Tibial artery (tissue), 4 donors: ENCODE measurements around the gene C21orf58.

Source experiments
- DNase-seq, 2 donors: peaks; one replicate each; pipeline ENCODE4 v3.0.0-alpha.2; 2019
- H3K27ac ChIP-seq, 2 donors: fragments of 200-600 bp; sonication (generic) in 1 of 2; 1 replicate in 1 of 2; 2 replicates in 1 of 2; pipeline ENCODE4 v1.5.1; 2018 to 2019; ENCODE audit warnings: mild to moderate bottlenecking in 1 of 2
- H3K27me3 ChIP-seq, 2 donors: fragments of 200-600 bp; sonication (generic) in 1 of 2; one replicate each; pipeline versions ENCODE4 v1.5.1 to v1.6.0; 2016 to 2019
- H3K36me3 ChIP-seq, 3 donors: fragments of 200-600 bp; sonication (generic) in 2 of 3; one replicate each; pipeline ENCODE4 v1.5.1; 2016 to 2019; ENCODE audit warnings: mild to moderate bottlenecking in 2 of 3
- H3K4me1 ChIP-seq, 4 donors: fragments of 200-600 bp; sonication (generic) in 2 of 4; 1 replicate in 3 of 4; 2 replicates in 1 of 4; pipeline ENCODE4 v1.5.1; 2016 to 2019
- H3K4me3 ChIP-seq, 2 donors: fragments of 200-600 bp; sonication (generic) in 1 of 2; 1 replicate in 1 of 2; 2 replicates in 1 of 2; pipeline ENCODE4 v1.5.1; 2018 to 2019; ENCODE audit warnings: mild to moderate bottlenecking in 2 of 2
- H3K9me3 ChIP-seq, 3 donors: fragments of 200-600 bp; sonication (generic) in 1 of 3; one replicate each; pipeline ENCODE4 v1.5.1; 2016 to 2019
- CTCF ChIP-seq, 2 experiments: fragments of 200-600 bp in 1 of 2; fragments of 450-650 bp in 1 of 2; IDR thresholded peaks; one replicate each; pipeline ENCODE4 v1.5.1; 2017 to 2019; ENCODE audit warnings: antibody characterized with exemption in 2 of 2, mild to moderate bottlenecking in 1 of 2, moderate library complexity in 1 of 2
- intact Hi-C: fragments of 100-400 bp; cut with DNase I; formaldehyde crosslinking; loops from one replicate; pipeline ENCODE4 v1.15.0; 2023; ENCODE audit warnings: low total_unique reads

The C21orf58 gene

GRCh38 chr21:46368533-46369285 lies 45.0 kb upstream of the C21orf58 start:
- no peak for TF ChIP-seq CTCF (IDR thresholded peaks at IDR 0.05)
- no peak for DNase-seq
- Histone ChIP-seq H3K27ac (no peak overlapping the region), H3K4me1 (no peaks in the 10 kb centered on the region), H3K36me3 (peaks cover 28 to 77% (median 44%) of the 10 kb centered on the region in 3 donors), H3K27me3 (no peaks in the 10 kb centered on the region), H3K9me3 (no peaks in the 10 kb centered on the region), H3K4me3 (no peak overlapping the region)
- intact Hi-C loops = no loop called here

- Histone ChIP-seq H3K4me3 (no peak overlapping the region), H3K36me3 (peaks cover 38 to 81% (median 53%) of the 10 kb centered on the region in 3 donors), H3K27ac (no peak overlapping the region), H3K27me3 (no peaks in the 10 kb centered on the region), H3K9me3 (no peaks in the 10 kb centered on the region), H3K4me1 (no peaks in the 10 kb centered on the region)
- DNase-seq = no peak
- intact Hi-C loops = no loop called here
- TF ChIP-seq CTCF (IDR thresholded peaks at IDR 0.05) = no peak
These were observed 43.3 kb upstream of the C21orf58 start for GRCh38 chr21:46366966-46367365.

- H3K4me1 ChIP-seq = no peaks in the 10 kb centered on the region
- no peaks in the 10 kb centered on the region for H3K27me3 ChIP-seq
- no peaks in the 10 kb centered on the region for H3K9me3 ChIP-seq
- no peak for TF ChIP-seq CTCF (IDR thresholded peaks at IDR 0.05)
- H3K36me3 ChIP-seq = peaks cover 43 to 81% (median 54%) of the 10 kb centered on the region in 3 donors
- no peak for DNase-seq
- H3K27ac ChIP-seq = no peak overlapping the region
- intact Hi-C loops = no loop called here
- no peak overlapping the region for H3K4me3 ChIP-seq
These were observed 42.9 kb upstream of the C21orf58 start for GRCh38 chr21:46366561-46366960.

- H3K36me3 ChIP-seq = peaks cover 47 to 81% (median 57%) of the 10 kb centered on the region in 3 donors
- H3K9me3 ChIP-seq = no peaks in the 10 kb centered on the region
- no peak for DNase-seq
- no peak overlapping the region for H3K4me3 ChIP-seq
- no peak overlapping the region for H3K27ac ChIP-seq
- TF ChIP-seq CTCF (IDR thresholded peaks at IDR 0.05) = no peak
- intact Hi-C loops = no loop called here
- H3K4me1 ChIP-seq = no peaks in the 10 kb centered on the region
- no peaks in the 10 kb centered on the region for H3K27me3 ChIP-seq
These were observed 42.4 kb upstream of the C21orf58 start for GRCh38 chr21:46366091-46366490.

GRCh38 chr21:46363698-46364097 lies 40.0 kb upstream of the C21orf58 start:
- Histone ChIP-seq H3K4me1 (no peaks in the 10 kb centered on the region), H3K4me3 (no peak overlapping the region), H3K36me3 (peaks cover 47 to 97% (median 64%) of the 10 kb centered on the region in 3 donors), H3K27me3 (no peaks in the 10 kb centered on the region), H3K9me3 (no peaks in the 10 kb centered on the region), H3K27ac (no peak overlapping the region)
- DNase-seq = no peak
- TF ChIP-seq CTCF (IDR thresholded peaks at IDR 0.05) = no peak
- intact Hi-C loops = no loop called here
